ENCODE data around the gene IL18RAP.
A peak's percentile ranks its signal among the peaks of the same experiment; 100 is the strongest.

Gene IL18RAP

DNA sequence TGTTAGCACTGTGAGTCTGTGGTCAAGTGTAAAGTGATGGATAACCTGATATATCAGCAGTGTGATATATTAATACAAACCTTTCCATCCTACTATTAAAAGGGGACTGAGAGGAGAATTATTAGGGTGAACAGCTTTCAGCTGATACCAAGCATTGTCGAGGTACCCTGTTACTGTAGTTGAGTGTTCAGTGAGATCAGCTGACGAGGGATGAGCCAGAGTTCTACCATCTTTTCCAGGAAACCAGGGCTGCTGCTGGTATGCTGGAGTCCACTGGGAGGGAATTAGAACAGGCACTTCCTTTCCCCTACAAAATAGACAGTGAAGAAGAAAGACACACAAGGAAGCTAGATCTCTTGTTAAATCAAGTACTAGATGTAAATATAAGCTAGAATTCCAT, 408 bp downstream of the IL18RAP start:
- DNase-seq = no peak

- DNase-seq = no peak
Observed at GRCh38 chr2:102424754-102425153, 1.8 kb downstream of the IL18RAP start.

GRCh38 chr2:102425441-102426132, 2.6 kb downstream of the IL18RAP start:
- no peak for DNase-seq

GRCh38 chr2:102427249-102427648, 4.3 kb downstream of the IL18RAP start:
- no peak for DNase-seq

DNA sequence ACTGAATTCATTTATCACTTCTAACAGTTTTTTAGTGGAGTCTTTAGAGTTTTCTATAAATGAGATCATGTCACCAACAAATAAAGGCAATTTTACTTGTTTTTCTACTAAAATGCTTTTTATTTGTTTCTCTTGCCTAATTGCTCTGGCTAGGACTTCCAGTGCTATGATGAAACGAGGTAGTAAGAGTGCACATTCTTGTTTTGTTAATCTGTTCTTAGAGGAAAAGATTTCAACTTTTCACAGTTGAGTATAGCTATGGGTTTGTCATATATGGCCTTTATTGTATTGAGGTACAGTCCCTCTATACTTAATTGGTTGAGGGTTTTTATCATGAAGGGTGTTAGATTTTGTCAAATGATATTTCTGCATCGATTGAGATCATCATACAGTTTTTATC, 5.6 kb downstream of the IL18RAP start:
- no peak for DNase-seq

GRCh38 chr2:102432386-102432785, 9.4 kb downstream of the IL18RAP start:
- DNase-seq = no peak

DNA sequence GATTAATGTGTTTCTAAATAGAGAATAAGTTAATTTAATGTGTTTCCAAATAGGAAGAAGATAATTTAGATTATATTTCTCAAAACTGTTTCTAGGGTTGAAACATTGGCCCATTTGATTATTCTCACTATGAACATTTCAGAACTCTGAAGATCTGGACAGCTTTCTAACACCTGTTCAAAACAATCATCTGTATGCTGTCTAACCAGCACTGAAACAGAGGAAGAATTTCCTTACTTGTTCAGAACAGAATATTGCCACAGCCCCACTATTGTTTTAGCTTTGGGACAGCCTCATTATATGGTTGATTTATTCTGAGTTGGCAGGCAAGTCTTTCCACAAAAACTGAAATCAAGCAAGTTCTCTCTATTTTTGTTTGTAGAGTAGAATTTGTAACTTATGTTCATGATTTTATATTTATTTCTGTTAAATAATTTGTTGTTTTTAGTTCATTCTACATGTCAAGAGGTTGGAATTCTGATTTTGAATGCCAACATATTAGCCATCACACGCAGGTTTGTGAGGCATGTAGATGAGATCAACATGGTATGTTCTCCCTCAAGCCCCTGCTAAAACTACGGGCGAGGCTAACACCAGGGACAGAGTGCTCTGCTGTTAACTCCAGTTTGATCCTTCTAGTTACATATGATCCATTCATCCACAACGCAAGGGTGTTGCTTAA, 11.2 kb downstream of the IL18RAP start:
- DNase-seq = no peak

DNA sequence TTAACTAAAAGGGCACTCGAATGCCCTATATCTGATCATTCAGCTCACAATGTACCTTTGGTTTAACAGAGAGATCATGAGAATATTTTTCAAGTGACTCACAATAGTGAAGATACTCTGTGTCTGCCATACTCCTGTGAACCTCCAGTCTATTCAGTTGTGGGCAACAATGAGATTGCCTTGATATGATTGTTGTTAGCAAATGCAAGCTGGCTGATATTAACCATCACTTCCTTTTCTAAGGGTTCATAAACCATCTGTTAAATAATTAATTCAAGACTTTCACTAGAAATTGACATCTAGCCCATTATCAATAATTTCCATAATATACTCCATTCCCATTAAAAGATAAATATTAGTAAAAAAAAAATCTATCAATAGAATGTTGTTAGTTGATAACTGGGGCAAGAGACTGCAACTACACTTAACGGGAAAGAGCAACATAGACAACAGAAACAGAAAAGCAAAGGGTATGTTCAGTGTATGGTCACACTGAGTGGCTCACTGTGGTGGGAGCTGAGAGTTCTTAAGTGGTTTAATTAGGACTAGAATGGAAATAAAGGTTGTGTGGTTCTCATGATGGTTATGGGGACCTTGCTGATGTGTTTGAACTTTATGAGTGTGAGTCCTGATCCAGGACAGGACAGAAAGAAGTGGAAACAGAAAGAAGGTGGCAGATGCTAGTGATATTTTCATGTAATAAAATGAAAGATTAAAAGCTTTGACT, 11.9 kb downstream of the IL18RAP start:
- DNase-seq = no peak

DNA sequence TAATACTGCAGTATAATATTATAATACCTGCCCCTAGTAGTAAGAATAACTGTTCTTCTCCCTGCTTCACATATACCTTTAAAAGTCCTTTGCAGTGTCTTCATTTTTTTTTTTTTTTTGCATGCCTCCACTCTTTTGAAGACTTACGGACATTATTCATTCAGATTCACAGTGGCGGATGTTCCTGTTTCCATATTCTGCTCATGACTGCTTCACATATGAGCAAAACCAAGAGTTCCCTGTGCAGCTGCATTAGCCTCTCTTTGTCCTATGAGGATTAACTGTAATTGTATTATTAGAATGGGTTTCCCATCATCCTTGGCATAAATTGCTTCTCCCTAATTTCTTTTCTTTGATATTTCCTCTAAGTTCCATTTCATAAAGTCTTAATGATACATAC, 12.8 kb downstream of the IL18RAP start:
- no peak for DNase-seq

DNA sequence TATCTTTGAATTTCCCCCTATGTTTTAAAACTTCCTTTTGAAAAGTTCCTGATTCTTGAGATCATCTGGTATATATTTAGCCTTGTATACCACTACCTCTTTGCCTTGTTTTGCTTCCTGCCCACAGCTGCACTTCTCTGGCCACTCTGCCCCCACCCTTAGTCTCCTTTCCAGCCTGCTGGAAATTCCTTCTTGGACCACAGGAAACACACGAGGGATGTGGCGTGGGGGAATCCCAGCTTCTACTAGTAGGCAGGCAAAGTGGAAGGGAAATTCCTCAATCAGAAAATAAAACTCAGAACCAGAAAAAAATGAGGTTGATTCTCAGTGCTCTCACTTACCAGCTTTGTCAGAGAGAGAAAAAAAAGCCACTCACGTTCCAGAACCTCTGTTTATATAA, 13.4 kb downstream of the IL18RAP start:
- DNase-seq = peak; percentile 15

GRCh38 chr2:102437122-102437521, 14.2 kb downstream of the IL18RAP start:
- DNase-seq = no peak

DNA sequence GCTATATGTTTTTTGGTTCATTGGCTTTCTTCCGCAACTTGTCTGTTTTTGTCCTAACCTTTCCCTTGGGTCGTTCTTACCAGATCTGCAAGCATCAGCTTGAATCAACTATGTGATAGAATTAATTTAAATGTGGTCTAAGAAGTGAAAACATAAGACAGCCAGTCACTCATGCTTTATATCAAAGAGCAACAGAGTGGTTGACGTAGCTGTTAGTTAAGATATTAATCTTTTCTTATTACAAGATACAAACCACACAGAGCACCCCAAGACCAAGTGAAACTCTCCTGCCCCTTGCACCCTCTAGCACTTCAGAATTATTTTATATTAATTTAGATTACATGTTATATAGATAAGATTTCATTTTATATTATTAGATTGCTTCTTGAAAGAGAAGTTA, 15.2 kb downstream of the IL18RAP start:
- DNase-seq = no peak

- DNase-seq = no peak
Observed at GRCh38 chr2:102438578-102438977, 15.6 kb downstream of the IL18RAP start.

GRCh38 chr2:102439065-102439695, 16.2 kb downstream of the IL18RAP start:
- DNase-seq = no peak

GRCh38 chr2:102442967-102443828, 20.2 kb downstream of the IL18RAP start:
- peak; percentile 12 for DNase-seq

DNA sequence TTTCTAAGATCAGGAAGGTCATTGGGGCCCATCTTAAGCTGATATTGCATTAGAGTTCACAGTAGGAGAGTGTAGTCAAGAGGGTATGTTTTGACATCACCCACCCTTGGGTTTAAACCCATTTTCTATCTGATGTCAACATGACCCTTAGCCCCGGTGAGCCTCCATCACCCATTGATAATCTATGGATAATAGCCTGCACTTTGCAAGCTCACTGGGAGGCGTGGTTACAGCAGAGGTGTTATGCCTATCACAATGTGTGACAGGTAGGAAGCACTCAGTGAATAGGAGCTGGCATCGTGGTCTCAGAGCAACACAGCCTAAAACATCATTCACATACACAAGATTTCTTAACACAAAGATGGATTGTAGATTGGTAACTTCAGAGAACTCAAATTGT, 21.3 kb downstream of the IL18RAP start:
- no peak for DNase-seq

GRCh38 chr2:102446936-102447335, 24.0 kb downstream of the IL18RAP start:
- DNase-seq = no peak

GRCh38 chr2:102449370-102449974, 26.5 kb downstream of the IL18RAP start:
- DNase-seq = peak; percentile 48

- DNase-seq = no peak
Observed at GRCh38 chr2:102451968-102452367, 29.0 kb downstream of the IL18RAP start.

GRCh38 chr2:102453501-102453900, 30.5 kb downstream of the IL18RAP start:
- no peak for DNase-seq

DNA sequence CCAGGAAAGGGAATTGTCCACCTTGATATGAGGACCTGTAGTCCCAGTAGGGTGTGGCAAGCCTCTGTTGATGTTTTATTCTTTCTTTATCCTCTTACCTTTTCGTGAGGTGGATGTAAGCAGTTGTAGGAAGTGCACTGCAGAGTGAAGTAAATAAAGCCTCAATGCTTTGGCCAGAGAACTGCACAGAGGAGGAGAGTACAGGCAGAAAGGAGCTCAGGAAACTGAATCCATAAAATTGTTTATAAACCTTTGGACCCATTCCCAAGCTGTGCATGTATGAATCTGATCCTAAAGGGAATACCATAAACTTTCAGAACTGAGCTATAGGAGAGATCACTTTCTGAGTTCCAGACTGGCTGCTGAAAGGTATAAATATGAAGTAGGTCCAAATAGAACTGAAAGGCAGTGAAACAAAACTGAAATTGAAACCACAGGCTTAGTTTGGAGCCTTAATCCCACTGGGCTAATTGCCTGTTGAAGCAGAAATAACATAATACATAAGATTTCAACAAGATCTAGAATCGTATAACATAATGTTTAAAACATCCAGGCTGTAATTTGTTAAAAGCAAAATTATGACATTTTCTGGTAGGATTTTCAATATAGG, 32.2 kb downstream of the IL18RAP start:
- no peak for DNase-seq

DNA sequence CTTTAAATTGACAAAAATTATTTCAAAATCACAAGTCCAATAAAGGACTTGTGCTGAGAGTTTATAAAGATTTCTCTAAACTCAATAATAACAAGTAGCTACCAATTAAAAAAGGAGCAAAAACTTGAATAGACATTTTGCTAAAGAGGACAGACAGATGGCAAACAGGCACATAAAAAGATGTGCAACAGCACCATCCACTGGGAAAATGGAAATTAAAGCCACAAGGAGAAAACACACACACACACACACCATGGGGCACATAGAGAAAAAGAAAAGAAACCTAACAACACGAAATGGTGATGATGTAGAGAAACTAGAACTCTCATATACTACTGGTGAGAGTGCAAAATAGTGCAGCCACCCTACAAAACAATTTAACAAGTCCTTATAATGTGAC, 37.5 kb downstream of the IL18RAP start:
- no peak for DNase-seq

Data from stimulated activated naive CD4-positive, alpha-beta T cell treated with Interleukin-2 at 50 U/mL for 16 hours (primary cell).